Uterus (tissue), 4 donors: ENCODE data around the gene VIPR1. TPM values are rescaled to one million over a fixed set of nuclear protein-coding genes. Genes with fewer than 3 reads are reported as not detected.

Experiments used
- DNase-seq, 2 donors: peaks; one replicate each; pipeline ENCODE4 v3.0.0-alpha.2; 2019 to 2020
- H3K27ac ChIP-seq, 2 donors: fragments of 200-600 bp; sonication (generic); 1 replicate in 1 of 2; 2 replicates in 1 of 2; pipeline ENCODE4 v1.5.1; 2016 to 2018
- H3K27me3 ChIP-seq, 2 donors: fragments of 200-600 bp; sonication (generic); one replicate each; pipeline ENCODE4 v1.5.1; 2018 to 2019; ENCODE audit warnings: control low read depth in 1 of 2
- H3K36me3 ChIP-seq, 2 donors: fragments of 200-600 bp; sonication (generic); one replicate each; pipeline ENCODE4 v1.5.1; 2019; ENCODE audit warnings: control low read depth in 1 of 2
- H3K4me1 ChIP-seq, 2 donors: fragments of 200-600 bp; sonication (generic); one replicate each; pipeline ENCODE4 v1.5.1; 2018 to 2019; ENCODE audit warnings: control low read depth in 1 of 2
- H3K4me3 ChIP-seq, 2 donors: fragments of 200-600 bp; sonication (generic); 1 replicate in 1 of 2; 2 replicates in 1 of 2; pipeline ENCODE4 v1.5.1; 2018 to 2019; ENCODE audit warnings: mild to moderate bottlenecking in 1 of 2
- H3K9me3 ChIP-seq, 2 donors: fragments of 200-600 bp; sonication (generic); one replicate each; pipeline ENCODE4 v1.5.1; 2019; ENCODE audit warnings: control low read depth in 1 of 2
- CTCF ChIP-seq, 4 experiments: fragments of 200-600 bp in 2 of 4; fragments of 450-650 bp in 2 of 4; sonication (generic) in 2 of 4; IDR thresholded peaks; one replicate each; pipeline ENCODE4 v1.5.1; 2016 to 2019; ENCODE audit warnings: antibody characterized with exemption in 4 of 4, mild to moderate bottlenecking in 2 of 4, moderate library complexity in 1 of 4
- POLR2A ChIP-seq, 2 donors: fragments of 450-650 bp; IDR thresholded peaks; one replicate each; pipeline ENCODE4 v1.6.1; 2016; ENCODE audit warnings: antibody characterized with exemption in 2 of 2, mild to moderate bottlenecking in 1 of 2, moderate library complexity in 1 of 2
- intact Hi-C: fragments of 100-400 bp; cut with DNase I; formaldehyde crosslinking; loops from one replicate; pipeline ENCODE4 v1.15.1; 2023; ENCODE audit warnings: low total_unique reads
- total RNA-seq, 4 donors: library from RNA; depleted of rRNA in 3 of 4; stranded (reverse); fragments of >200 nt in 3 of 4; gene quantifications; one replicate each; pipeline versions ENCODE4 v1.1.0 to v1.2.4, GENCODE V29; 2014 to 2023
- donor health status: DM: yes; HTN: yes; CAD: no.

Gene VIPR1
- total RNA-seq, 4 donors from 2014 or later: 0.26 to 1.5 (median 0.99) TPM

GRCh38 chr3:42507761-42508335, 5.4 kb downstream of the VIPR1 start:
- Histone ChIP-seq H3K9me3 (no peaks in the 10 kb centered on the region), H3K4me3 (no peak overlapping the region), H3K36me3 (no peaks in the 10 kb centered on the region), H3K4me1 (no peaks in the 10 kb centered on the region), H3K27ac (no peak overlapping the region), H3K27me3 (no peaks in the 10 kb centered on the region)
- no peak for TF ChIP-seq POLR2A (IDR thresholded peaks at IDR 0.05)
- intact Hi-C loops: no loop called here
- no peak for DNase-seq

- Histone ChIP-seq H3K36me3 (no peaks in the 10 kb centered on the region), H3K4me3 (no peak overlapping the region), H3K9me3 (no peaks in the 10 kb centered on the region), H3K27me3 (no peaks in the 10 kb centered on the region), H3K4me1 (no peaks in the 10 kb centered on the region), H3K27ac (no peak overlapping the region)
- no peak for DNase-seq
- intact Hi-C loops: no loop called here
- TF ChIP-seq CTCF (IDR thresholded peaks at IDR 0.05): no peak
- no peak for TF ChIP-seq POLR2A (IDR thresholded peaks at IDR 0.05)
Measured at GRCh38 chr3:42508562-42508961, 6.1 kb downstream of the VIPR1 start.

- TF ChIP-seq POLR2A (IDR thresholded peaks at IDR 0.05): no peak
- no peak for TF ChIP-seq CTCF (IDR thresholded peaks at IDR 0.05)
- intact Hi-C loops: no loop called here
- Histone ChIP-seq H3K9me3 (no peaks in the 10 kb centered on the region), H3K27ac (no peak overlapping the region), H3K36me3 (no peaks in the 10 kb centered on the region), H3K27me3 (no peaks in the 10 kb centered on the region), H3K4me3 (no peak overlapping the region), H3K4me1 (no peaks in the 10 kb centered on the region)
- no peak for DNase-seq
Measured at GRCh38 chr3:42509111-42509510, 6.7 kb downstream of the VIPR1 start.

GRCh38 chr3:42510325-42510724, 7.9 kb downstream of the VIPR1 start:
- TF ChIP-seq POLR2A (IDR thresholded peaks at IDR 0.05) (no peak), CTCF (IDR thresholded peaks at IDR 0.05) (no peak)
- intact Hi-C loops: no loop called here
- Histone ChIP-seq H3K4me3 (no peak overlapping the region), H3K9me3 (no peaks in the 10 kb centered on the region), H3K36me3 (no peaks in the 10 kb centered on the region), H3K4me1 (no peaks in the 10 kb centered on the region), H3K27me3 (no peaks in the 10 kb centered on the region), H3K27ac (no peak overlapping the region)
- DNase-seq: no peak

- Histone ChIP-seq H3K27ac (no peak overlapping the region), H3K27me3 (no peaks in the 10 kb centered on the region), H3K9me3 (no peaks in the 10 kb centered on the region), H3K36me3 (no peaks in the 10 kb centered on the region), H3K4me3 (no peak overlapping the region), H3K4me1 (no peaks in the 10 kb centered on the region)
- TF ChIP-seq POLR2A (IDR thresholded peaks at IDR 0.05) (no peak), CTCF (IDR thresholded peaks at IDR 0.05) (no peak)
- intact Hi-C loops: no loop called here
- DNase-seq: no peak
Measured at GRCh38 chr3:42511201-42511600, 8.8 kb downstream of the VIPR1 start.

GRCh38 chr3:42511736-42512135, 9.3 kb downstream of the VIPR1 start:
- Histone ChIP-seq H3K36me3 (no peaks in the 10 kb centered on the region), H3K27me3 (no peaks in the 10 kb centered on the region), H3K9me3 (no peaks in the 10 kb centered on the region), H3K4me3 (no peak overlapping the region), H3K27ac (no peak overlapping the region), H3K4me1 (no peaks in the 10 kb centered on the region)
- intact Hi-C loops: no loop called here
- TF ChIP-seq CTCF (IDR thresholded peaks at IDR 0.05) (no peak), POLR2A (IDR thresholded peaks at IDR 0.05) (no peak)
- no peak for DNase-seq
